ENCODE results near the gene DCTD. TPM values are rescaled to one million over a fixed set of nuclear protein-coding genes. Genes with fewer than 3 reads are reported as not detected.

The DCTD gene
- total RNA-seq, 1 donor from 2014 or later: 17.2 TPM

- Histone ChIP-seq H3K4me1 (no peaks in the 10 kb centered on the region), H3K27me3 (no peaks in the 10 kb centered on the region), H3K27ac (no peak overlapping the region), H3K4me3 (no peak overlapping the region), H3K9me3 (peaks cover 0 to 4% of the 10 kb centered on the region in 2 donors), H3K36me3 (no peaks in the 10 kb centered on the region)
- no peak for TF ChIP-seq CTCF (IDR thresholded peaks at IDR 0.05)
- DNase-seq (ENCODE audit: low spot score in 2 of 2): no peak
- intact Hi-C loops (cut with DNase I): no loop called here
Measured at GRCh38 chr4:182853731-182854330, 63.4 kb downstream of the DCTD start.

- H3K36me3 ChIP-seq: no peaks in the 10 kb centered on the region
- DNase-seq (ENCODE audit: low spot score in 2 of 2): no peak
- H3K9me3 ChIP-seq: peaks cover 0 to 1% of the 10 kb centered on the region in 2 donors
- no peaks in the 10 kb centered on the region for H3K4me1 ChIP-seq
- H3K27ac ChIP-seq: no peak overlapping the region
- no peak for TF ChIP-seq CTCF (IDR thresholded peaks at IDR 0.05)
- no peaks in the 10 kb centered on the region for H3K27me3 ChIP-seq
- H3K4me3 ChIP-seq: no peak overlapping the region
- intact Hi-C loops (cut with DNase I): no loop called here
Measured at GRCh38 chr4:182848685-182849084, 68.5 kb downstream of the DCTD start.

- intact Hi-C loops (cut with DNase I): no loop called here
- H3K27me3 ChIP-seq: no peaks in the 10 kb centered on the region
- TF ChIP-seq CTCF (IDR thresholded peaks at IDR 0.05): no peak
- no peak overlapping the region for H3K4me3 ChIP-seq
- no peak overlapping the region for H3K27ac ChIP-seq
- no peaks in the 10 kb centered on the region for H3K36me3 ChIP-seq
- no peaks in the 10 kb centered on the region for H3K4me1 ChIP-seq
- H3K9me3 ChIP-seq: no peaks in the 10 kb centered on the region
- no peak for DNase-seq (ENCODE audit: low spot score in 2 of 2)
Measured at GRCh38 chr4:182847576-182848450, 69.4 kb downstream of the DCTD start.

DNA sequence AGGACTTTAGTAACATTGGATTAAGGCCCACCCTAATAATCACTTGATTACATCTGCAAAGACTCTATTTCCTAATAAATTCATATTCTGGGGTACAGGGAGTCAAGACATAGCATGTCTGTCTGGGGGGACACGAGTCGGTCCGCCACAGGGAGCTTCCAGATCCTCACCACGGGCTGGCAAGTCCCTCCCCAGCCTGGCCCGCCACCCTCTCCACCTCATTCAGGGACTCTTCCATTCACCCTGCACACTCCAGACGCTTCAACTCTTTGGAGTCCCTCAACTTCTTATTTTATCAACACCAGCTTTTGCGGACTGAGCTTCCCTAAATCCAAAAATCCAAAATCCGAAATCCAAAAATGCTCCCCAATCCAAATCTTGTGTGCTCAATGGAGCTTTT is 71.2 kb downstream of the DCTD start:
- DNase-seq (ENCODE audit: low spot score in 2 of 2): no peak
- no peak for TF ChIP-seq CTCF (IDR thresholded peaks at IDR 0.05)
- Histone ChIP-seq H3K9me3 (no peaks in the 10 kb centered on the region), H3K27ac (no peak overlapping the region), H3K27me3 (no peaks in the 10 kb centered on the region), H3K36me3 (no peaks in the 10 kb centered on the region), H3K4me3 (no peak overlapping the region), H3K4me1 (no peaks in the 10 kb centered on the region)
- intact Hi-C loops (cut with DNase I): no loop called here

DNA sequence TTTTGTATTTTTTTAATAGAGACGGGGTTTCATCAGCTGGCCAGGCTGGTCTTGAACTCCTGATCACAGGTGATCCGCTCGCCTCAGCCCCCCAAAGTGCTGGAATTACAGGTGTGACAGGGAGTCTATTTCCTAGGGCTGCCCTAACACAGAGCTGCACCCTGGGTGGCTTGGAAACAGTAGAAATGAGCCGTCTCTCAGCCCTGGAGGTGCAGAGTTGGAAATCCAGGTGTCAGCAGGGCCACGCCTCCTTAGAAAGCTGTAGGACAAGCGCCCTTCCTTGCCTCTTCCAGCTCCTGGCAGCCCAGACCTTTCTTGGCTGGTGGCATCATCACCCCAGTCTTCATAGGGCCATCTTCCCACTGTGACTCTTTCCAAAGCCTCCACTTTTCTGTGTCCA is 71.6 kb downstream of the DCTD start:
- no peaks in the 10 kb centered on the region for H3K27me3 ChIP-seq
- no peak overlapping the region for H3K4me3 ChIP-seq
- intact Hi-C loops (cut with DNase I): no loop called here
- no peaks in the 10 kb centered on the region for H3K36me3 ChIP-seq
- TF ChIP-seq CTCF (IDR thresholded peaks at IDR 0.05): no peak
- H3K9me3 ChIP-seq: no peaks in the 10 kb centered on the region
- H3K4me1 ChIP-seq: no peaks in the 10 kb centered on the region
- no peak for DNase-seq (ENCODE audit: low spot score in 2 of 2)
- H3K27ac ChIP-seq: no peak overlapping the region

Measured in ascending aorta (tissue), 2 donors.